Measurements from ENCODE around the gene CERS5. TPM values are rescaled to one million over a fixed set of nuclear protein-coding genes. Genes with fewer than 3 reads are reported as not detected.
A peak's percentile ranks its signal among the peaks of the same experiment; 100 is the strongest.
"Not testable (repeated sequence)": the region's sequence is repeated elsewhere in the genome, so short reads cannot be mapped to it uniquely, and the experiment has no call there.

The CERS5 gene
- total and polyA plus RNA-seq, 10 of the 15 experiments (the other 5 are each of a cell fraction or from before 2014, with no cell fraction given): 6.8 to 50.1 (median 31.8) TPM

- CTCF ChIA-PET: interaction anchor here (0.8 to 1.5 kb wide), 8 partner anchors 9 to 87 kb away, joined by 3 to 5 read pairs (median 3); no protein-coding TSS in a partner anchor
Measured at GRCh38 chr12:50154947-50155346, 12.2 kb downstream of the CERS5 start.

GRCh38 chr12:50151047-50151687, 16.0 kb downstream of the CERS5 start:
- in situ Hi-C loops (cut with MboI): no loop called here
- FAIRE-seq (no peak), ATAC-seq (no peak), DNase-seq (ENCODE audit: low read depth, low spot score) (no peak)
- Histone ChIP-seq H3K4me2 (ENCODE audit: control insufficient read depth, insufficient read depth) (no peak overlapping the region), H3K9ac (ENCODE audit: control insufficient read depth, insufficient read depth, low read length) (no peak overlapping the region), H3K4me3 (no peak overlapping the region), H3K4me1 (ENCODE audit: control insufficient read depth, insufficient read depth, low read length) (no peaks in the 10 kb centered on the region), H2AFZ (ENCODE audit: control insufficient read depth, low read depth, low read length) (no peak overlapping the region), H3K27me3 (replicated peaks in 1 of 2; ENCODE audit: control insufficient read depth in 2 of 2, insufficient read depth in 2 of 2, low read length in 1 of 2) (no peaks in the 10 kb centered on the region), H3K79me2 (ENCODE audit: control insufficient read depth, insufficient read depth, low read length) (no peaks in the 10 kb centered on the region; the same call in 1 of the 2 replicates), H3K36me3 (ENCODE audit: control insufficient read depth in 2 of 2, insufficient read depth in 2 of 2, low read length in 1 of 2) (no peaks in the 10 kb centered on the region; a peak in 1 of 4 replicates), H4K20me1 (ENCODE audit: control insufficient read depth, insufficient read depth) (no peaks in the 10 kb centered on the region), H3K9me3 (replicated peaks; ENCODE audit: control insufficient read depth, insufficient read depth, low read length) (no peaks in the 10 kb centered on the region), H3K27ac (ENCODE audit: control insufficient read depth, insufficient read depth) (no peak overlapping the region)
- ChIA-PET SMC1A (ENCODE audit: uncharacterized antibody, unreplicated experiment) (interaction anchor here (0.9 kb wide), 1 partner anchor 40 kb away, joined by 3 read pairs; no protein-coding TSS in a partner anchor), CTCF (interaction anchor here (0.6 to 1.0 kb wide), 2 partner anchors 39 to 62 kb away, joined by 3 read pairs; partner anchors contain the start of gene COX14), POLR2A (interaction anchor here (0.5 kb wide), 1 partner anchor 253 kb away, joined by 7 read pairs; no protein-coding TSS in a partner anchor), RAD21 (ENCODE audit: unreplicated experiment) (no interaction called here)
- BruUV-seq (replicated peaks): TSS peak; percentile 54
- WGBS (ENCODE audit: insufficient coverage, insufficient replicate concordance, low lambda C conversion rate, missing lambda C conversion rate): 77% methylated on average over 1 of the region's 1 CpG
- TF ChIP-seq EP300 (IDR thresholded peaks at IDR 0.05; ENCODE audit: borderline replicate concordance in 1 of 2, control insufficient read depth in 1 of 2, low read depth in 2 of 2, low read length in 2 of 2) (no peak), ZNF274 (IDR thresholded peaks at IDR 0.05; ENCODE audit: insufficient read depth, insufficient read length) (no peak), GABPA (IDR thresholded peaks at IDR 0.05; ENCODE audit: low read depth) (no peak), LARP7 (IDR thresholded peaks at IDR 0.05) (no peak), E2F4 (IDR thresholded peaks at IDR 0.05; ENCODE audit: low read depth, low read length) (no peak)
- intact Hi-C loops (cut with micrococcal nuclease; ENCODE audit: unreplicated experiment): no loop called here

More at GRCh38 chr12:50154947-50155346, 12.2 kb downstream of the CERS5 start:
- intact Hi-C loops (cut with micrococcal nuclease; ENCODE audit: unreplicated experiment); DNase-seq (ENCODE audit: low read depth, low spot score); RAD21 ChIA-PET (ENCODE audit: unreplicated experiment); H2AFZ ChIP-seq (ENCODE audit: control insufficient read depth, low read depth, low read length); in situ Hi-C loops (cut with MboI); H3K27ac ChIP-seq (ENCODE audit: control insufficient read depth, insufficient read depth); FAIRE-seq; H3K36me3 ChIP-seq (ENCODE audit: control insufficient read depth in 2 of 2, insufficient read depth in 2 of 2, low read length in 1 of 2); H3K4me1 ChIP-seq (ENCODE audit: control insufficient read depth, insufficient read depth, low read length); H4K20me1 ChIP-seq (ENCODE audit: control insufficient read depth, insufficient read depth); H3K27me3 ChIP-seq (replicated peaks in 1 of 2; ENCODE audit: control insufficient read depth in 2 of 2, insufficient read depth in 2 of 2, low read length in 1 of 2); H3K9me3 ChIP-seq (replicated peaks; ENCODE audit: control insufficient read depth, insufficient read depth, low read length); H3K4me2 ChIP-seq (ENCODE audit: control insufficient read depth, insufficient read depth); ATAC-seq; BruUV-seq (replicated peaks); H3K9ac ChIP-seq (ENCODE audit: control insufficient read depth, insufficient read depth, low read length); H3K79me2 ChIP-seq (ENCODE audit: control insufficient read depth, insufficient read depth, low read length); H3K4me3 ChIP-seq: not testable (repeated sequence)
- 60% methylated on average over 5 of the region's 5 CpGs for WGBS (ENCODE audit: insufficient coverage, insufficient replicate concordance, low lambda C conversion rate, missing lambda C conversion rate)
- SMC1A ChIA-PET (ENCODE audit: uncharacterized antibody, unreplicated experiment): interaction anchor here (1.6 to 3.2 kb wide), 3 partner anchors 8 to 160 kb away, joined by 3 to 12 read pairs (median 6); partner anchors contain the start of gene SMARCD1
- POLR2A ChIA-PET: interaction anchor here (2.4 kb wide), 1 partner anchor 12 kb away, joined by 11 read pairs; the partner anchor contains the start of gene CERS5
